ENCODE measurements around the gene RAB11FIP3.
A peak's percentile ranks its signal among the peaks of the same experiment; 100 is the strongest.

RAB11FIP3 gene

GRCh38 chr16:519841-520687, 94.6 kb downstream of the RAB11FIP3 start:
- DNase-seq, result no peak

- DNase-seq, result no peak
These were observed 95.4 kb downstream of the RAB11FIP3 start for GRCh38 chr16:520847-521246.

- no peak for DNase-seq
These were observed 96.1 kb downstream of the RAB11FIP3 start for GRCh38 chr16:521381-522210.

GRCh38 chr16:522320-523096, 97.1 kb downstream of the RAB11FIP3 start:
- DNase-seq, result no peak

- DNase-seq, result no peak
These were observed 97.8 kb downstream of the RAB11FIP3 start for GRCh38 chr16:523097-523741.

- no peak for DNase-seq
These were observed 99.0 kb downstream of the RAB11FIP3 start for GRCh38 chr16:524274-525040.

GRCh38 chr16:525123-525519, 99.7 kb downstream of the RAB11FIP3 start:
- DNase-seq, result no peak

GRCh38 chr16:525520-526180, 100.2 kb downstream of the RAB11FIP3 start:
- peak; percentile 87 for DNase-seq

- DNase-seq, result peak; percentile 45
These were observed 100.9 kb downstream of the RAB11FIP3 start for GRCh38 chr16:526181-527014.

- DNase-seq, result peak; percentile 91
These were observed 101.8 kb downstream of the RAB11FIP3 start, which contains the start of gene CAPN15 for GRCh38 chr16:527015-527903. Gene CAPN15, plus strand, starts transcription at chr16:527712. Its CDS starts 19,127 bp downstream, at chr16:546839.

GRCh38 chr16:528111-529011, 102.9 kb downstream of the RAB11FIP3 start:
- peak; percentile 74 for DNase-seq

GRCh38 chr16:529012-529575, 103.6 kb downstream of the RAB11FIP3 start:
- no peak for DNase-seq

GRCh38 chr16:530111-530817, 104.8 kb downstream of the RAB11FIP3 start:
- no peak for DNase-seq

- DNase-seq, result no peak
These were observed 106.2 kb downstream of the RAB11FIP3 start for GRCh38 chr16:531494-532125.

- DNase-seq, result no peak
These were observed 108.1 kb downstream of the RAB11FIP3 start for GRCh38 chr16:533391-534123.

- no peak for DNase-seq
These were observed 108.7 kb downstream of the RAB11FIP3 start for GRCh38 chr16:534135-534534.

Data from stimulated activated CD4-positive, alpha-beta T cell treated with anti-CD3 and anti-CD28 coated beads, Interleukin-15, amount 100 ng/mL, for 24 hours (primary cell).